ENCODE data around the gene C1orf216.
"Not testable (repeated sequence)": the region's sequence is repeated elsewhere in the genome, so short reads cannot be mapped to it uniquely, and the experiment has no call there.

The C1orf216 gene

GRCh38 chr1:35706846-35707600 is 11.7 kb downstream of the C1orf216 start:
- DNase-seq: no peak

GRCh38 chr1:35702508-35702907 is 16.2 kb downstream of the C1orf216 start:
- DNase-seq: no peak

GRCh38 chr1:35699152-35699551 is 19.5 kb downstream of the C1orf216 start:
- DNase-seq: not testable (repeated sequence)

GRCh38 chr1:35692317-35692716 is 26.4 kb downstream of the C1orf216 start:
- DNase-seq: no peak

- DNase-seq: no peak
Measured at GRCh38 chr1:35691571-35692220, 27.0 kb downstream of the C1orf216 start.

GRCh38 chr1:35691080-35691479 is 27.6 kb downstream of the C1orf216 start:
- DNase-seq: no peak

GRCh38 chr1:35690103-35690502 is 28.6 kb downstream of the C1orf216 start:
- not testable (repeated sequence) for DNase-seq

- no peak for DNase-seq
Measured at GRCh38 chr1:35688161-35688560, 30.5 kb downstream of the C1orf216 start.

GRCh38 chr1:35683012-35683411 is 35.7 kb downstream of the C1orf216 start:
- no peak for DNase-seq

- DNase-seq: no peak
Measured at GRCh38 chr1:35680271-35680670, 38.4 kb downstream of the C1orf216 start.

GRCh38 chr1:35675773-35676172 is 42.9 kb downstream of the C1orf216 start:
- no peak for DNase-seq

- no peak for DNase-seq
Measured at GRCh38 chr1:35674111-35674510, 44.6 kb downstream of the C1orf216 start.

- no peak for DNase-seq
Measured at GRCh38 chr1:35672116-35672515, 46.6 kb downstream of the C1orf216 start.

- no peak for DNase-seq
Measured at GRCh38 chr1:35668506-35668905, 50.2 kb downstream of the C1orf216 start.

- no peak for DNase-seq
Measured at GRCh38 chr1:35666916-35667315, 51.8 kb downstream of the C1orf216 start.

GRCh38 chr1:35666216-35666615 is 52.5 kb downstream of the C1orf216 start:
- DNase-seq: no peak
